Neural crest cell (in vitro differentiated cells): ENCODE measurements around the gene PRPS1L1. TPM values are rescaled to one million over a fixed set of nuclear protein-coding genes. Genes with fewer than 3 reads are reported as not detected.

Source experiments
- DNase-seq: peaks from one replicate; pipeline ENCODE4 v3.0.0; 2021; ENCODE audit warnings: low read depth, mixed read lengths, low spot score
- H3K27ac Mint-ChIP-seq: one replicate; pipeline ENCODE4 v1.8.0; 2021; ENCODE audit warnings: mild to moderate bottlenecking, mixed read lengths; ENCODE audit not compliant: unreplicated experiment
- H3K27me3 Mint-ChIP-seq: 2 replicates; pipeline ENCODE4 v1.8.0; 2021; ENCODE audit warnings: low read depth, mild to moderate bottlenecking, mixed read lengths
- H3K36me3 Mint-ChIP-seq: 2 replicates; pipeline ENCODE4 v1.8.0; 2021; ENCODE audit warnings: low read depth, mild to moderate bottlenecking, mixed read lengths
- H3K4me1 Mint-ChIP-seq: 2 replicates; pipeline ENCODE4 v1.8.0; 2021; ENCODE audit warnings: mixed read lengths
- H3K4me3 Mint-ChIP-seq: one replicate; pipeline ENCODE4 v1.8.0; 2021; ENCODE audit warnings: mild to moderate bottlenecking, mixed read lengths
- H3K9me3 Mint-ChIP-seq: 2 replicates; pipeline ENCODE4 v1.8.0; 2021; ENCODE audit warnings: mixed read lengths
- total RNA-seq: library from RNA; stranded (reverse); gene quantifications from 2 replicates; pipeline ENCODE4 v1.2.1, GENCODE V29; 2021
- TF ChIP-seq, protein P1 (sequence below): fragments of 200-600 bp; sonication (generic); conservative IDR thresholded peaks from 2 replicates; pipeline ENCODE4 v1.5.0; 2021; ENCODE audit warnings: antibody characterized with exemption, mild to moderate bottlenecking

Gene PRPS1L1
- total RNA-seq, 1 donor from 2014 or later, result not detected

DNA sequence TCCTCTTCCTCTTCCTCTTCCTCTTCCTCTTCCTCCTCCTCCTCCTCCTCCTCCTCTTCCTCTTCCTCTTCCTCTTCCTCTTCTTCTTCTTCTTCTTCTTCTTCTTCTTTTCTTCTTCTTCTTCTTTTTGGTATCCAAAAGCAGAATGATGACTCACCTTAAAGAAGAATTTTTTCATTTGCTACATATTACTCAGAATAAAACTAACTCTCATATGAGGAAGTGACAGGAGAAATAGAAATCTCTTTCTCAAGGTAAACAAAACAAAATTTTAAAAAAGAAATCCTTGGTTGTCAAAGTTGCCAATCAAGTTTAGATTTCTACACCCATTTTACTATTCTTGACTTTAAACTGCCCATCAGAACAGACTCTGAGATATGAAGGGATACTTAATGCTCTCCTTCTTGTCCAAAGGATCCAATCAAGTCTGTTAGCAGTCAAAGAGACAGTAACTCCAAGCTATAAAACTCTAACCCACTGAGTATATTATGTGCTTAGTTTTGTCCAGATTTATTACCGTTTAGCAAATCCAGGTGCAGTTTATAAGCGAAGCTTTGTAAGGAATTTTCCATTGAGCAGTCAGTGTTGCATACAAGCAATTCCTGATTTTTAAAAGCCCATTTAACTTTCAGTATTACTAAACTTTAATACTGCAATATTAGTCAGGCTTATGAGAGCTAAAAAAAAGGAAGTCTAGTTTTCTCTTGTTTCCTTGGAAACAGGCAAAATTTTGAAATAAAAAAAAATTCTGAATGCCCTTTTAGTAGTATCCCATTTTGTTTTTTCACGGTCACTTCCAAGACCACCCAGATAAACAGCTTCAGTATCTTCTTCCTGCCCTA is 44.2 kb downstream of the PRPS1L1 start:
- H3K9me3 Mint-ChIP-seq, result peaks cover 9% of the 10 kb centered on the region
- DNase-seq, result no peak

DNA sequence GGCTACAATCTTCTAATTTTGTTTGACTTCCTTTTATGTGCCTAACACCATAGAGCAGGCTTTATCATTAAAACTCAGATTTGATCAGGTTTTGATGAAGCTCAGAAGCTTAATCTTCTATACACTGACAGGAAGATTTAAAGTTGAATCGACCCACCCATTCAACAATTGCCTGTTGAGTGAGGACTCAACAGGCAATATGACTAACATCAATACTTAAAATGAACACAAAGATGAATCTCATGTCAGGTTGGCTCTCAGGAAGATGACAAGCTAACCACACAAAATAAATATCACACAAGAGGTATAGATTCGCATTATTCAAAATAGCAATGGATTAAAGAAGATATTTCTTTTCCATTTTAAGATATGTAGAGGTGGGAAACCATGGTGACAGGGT is 50.7 kb downstream of the PRPS1L1 start:
- Mint-ChIP-seq H3K27me3 (no peaks in the 10 kb centered on the region), H3K4me1 (no peaks in the 10 kb centered on the region), H3K27ac (no peak overlapping the region), H3K36me3 (no peaks in the 10 kb centered on the region), H3K4me3 (no peak overlapping the region), H3K9me3 (peaks cover 16% of the 10 kb centered on the region)
- no peak for DNase-seq
- TF ChIP-seq, protein P1, sequence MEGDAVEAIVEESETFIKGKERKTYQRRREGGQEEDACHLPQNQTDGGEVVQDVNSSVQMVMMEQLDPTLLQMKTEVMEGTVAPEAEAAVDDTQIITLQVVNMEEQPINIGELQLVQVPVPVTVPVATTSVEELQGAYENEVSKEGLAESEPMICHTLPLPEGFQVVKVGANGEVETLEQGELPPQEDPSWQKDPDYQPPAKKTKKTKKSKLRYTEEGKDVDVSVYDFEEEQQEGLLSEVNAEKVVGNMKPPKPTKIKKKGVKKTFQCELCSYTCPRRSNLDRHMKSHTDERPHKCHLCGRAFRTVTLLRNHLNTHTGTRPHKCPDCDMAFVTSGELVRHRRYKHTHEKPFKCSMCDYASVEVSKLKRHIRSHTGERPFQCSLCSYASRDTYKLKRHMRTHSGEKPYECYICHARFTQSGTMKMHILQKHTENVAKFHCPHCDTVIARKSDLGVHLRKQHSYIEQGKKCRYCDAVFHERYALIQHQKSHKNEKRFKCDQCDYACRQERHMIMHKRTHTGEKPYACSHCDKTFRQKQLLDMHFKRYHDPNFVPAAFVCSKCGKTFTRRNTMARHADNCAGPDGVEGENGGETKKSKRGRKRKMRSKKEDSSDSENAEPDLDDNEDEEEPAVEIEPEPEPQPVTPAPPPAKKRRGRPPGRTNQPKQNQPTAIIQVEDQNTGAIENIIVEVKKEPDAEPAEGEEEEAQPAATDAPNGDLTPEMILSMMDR, result no peak

More for the DNA sequence above, 44.2 kb downstream of the PRPS1L1 start:
- TF ChIP-seq, protein P1, result no peak
- Mint-ChIP-seq H3K36me3 (no peaks in the 10 kb centered on the region), H3K4me1 (no peaks in the 10 kb centered on the region), H3K4me3 (no peak overlapping the region), H3K27me3 (no peaks in the 10 kb centered on the region), H3K27ac (no peak overlapping the region)

Other genes starting within 250 kb of the PRPS1L1 start
- 35.4 and 35.6 TPM in 2 replicates for gene SNX13, start 87.4 kb downstream of the PRPS1L1 start, total RNA-seq